GM21737 (cell line): ENCODE results near the gene CKMT1A.

Experiments used
- ATAC-seq: cut with Tn5 transposase; IDR thresholded peaks from one replicate; pipeline ENCODE4 v1.9.1; 2021; ENCODE audit warnings: mild to moderate bottlenecking, moderate library complexity; ENCODE audit not compliant: unreplicated experiment

The CKMT1A gene

DNA sequence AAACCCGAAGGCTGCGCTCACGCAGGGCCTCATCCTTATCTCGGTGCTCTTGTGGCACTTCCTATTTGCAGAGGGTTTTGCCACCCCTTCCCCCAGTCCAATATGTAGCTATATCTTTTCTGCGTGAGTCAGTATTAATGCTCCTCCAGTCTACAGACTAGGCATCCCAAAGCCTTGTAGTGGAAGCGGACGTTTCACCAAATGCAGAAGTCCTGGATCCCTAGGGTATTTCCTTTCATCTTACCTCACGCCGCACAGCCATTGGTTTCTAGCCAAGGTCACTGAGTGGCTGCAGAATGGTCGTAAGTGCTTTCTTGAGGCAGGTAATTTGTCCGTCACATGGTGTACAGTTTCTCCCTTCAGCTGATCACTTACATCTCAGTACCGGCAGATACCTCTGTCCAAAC is 53.2 kb downstream of the CKMT1A start:
- peak; percentile 20 for ATAC-seq

DNA sequence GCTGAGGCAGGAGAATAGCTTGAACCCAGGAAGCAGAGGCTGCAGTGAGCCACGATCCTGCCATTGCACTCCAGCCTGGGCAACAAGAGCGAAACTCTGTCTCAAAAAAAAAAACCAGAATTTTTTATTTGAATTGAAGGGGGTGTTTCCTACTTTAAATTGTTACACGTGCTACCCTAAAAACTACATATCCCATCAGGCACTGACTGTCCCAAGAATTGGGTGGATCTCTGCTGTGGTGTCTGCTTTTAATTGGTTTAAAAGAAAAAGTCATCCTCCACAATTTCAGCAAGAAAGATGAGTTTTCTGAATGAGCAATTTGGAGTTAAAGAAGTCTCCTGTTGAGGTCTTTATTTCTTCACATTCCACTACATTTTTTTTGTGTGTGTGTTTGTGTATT is 54.7 kb downstream of the CKMT1A start:
- ATAC-seq, result no peak
